Kasumi-1 (cell line): ENCODE results near the gene OTUD3.
"Not testable (repeated sequence)": the region's sequence is repeated elsewhere in the genome, so short reads cannot be mapped to it uniquely, and the experiment has no call there.

Source experiments
- DNase-seq, 2 experiments: peaks; one replicate each; lab custom pipeline; 2025; lab: John Stamatoyannopoulos, UW

OTUD3 gene

GRCh38 chr1:19920132-19920710, 38.0 kb downstream of the OTUD3 start:
- no peak for DNase-seq

- no peak for DNase-seq
Observed at GRCh38 chr1:19921310-19921709, 39.1 kb downstream of the OTUD3 start.

DNA sequence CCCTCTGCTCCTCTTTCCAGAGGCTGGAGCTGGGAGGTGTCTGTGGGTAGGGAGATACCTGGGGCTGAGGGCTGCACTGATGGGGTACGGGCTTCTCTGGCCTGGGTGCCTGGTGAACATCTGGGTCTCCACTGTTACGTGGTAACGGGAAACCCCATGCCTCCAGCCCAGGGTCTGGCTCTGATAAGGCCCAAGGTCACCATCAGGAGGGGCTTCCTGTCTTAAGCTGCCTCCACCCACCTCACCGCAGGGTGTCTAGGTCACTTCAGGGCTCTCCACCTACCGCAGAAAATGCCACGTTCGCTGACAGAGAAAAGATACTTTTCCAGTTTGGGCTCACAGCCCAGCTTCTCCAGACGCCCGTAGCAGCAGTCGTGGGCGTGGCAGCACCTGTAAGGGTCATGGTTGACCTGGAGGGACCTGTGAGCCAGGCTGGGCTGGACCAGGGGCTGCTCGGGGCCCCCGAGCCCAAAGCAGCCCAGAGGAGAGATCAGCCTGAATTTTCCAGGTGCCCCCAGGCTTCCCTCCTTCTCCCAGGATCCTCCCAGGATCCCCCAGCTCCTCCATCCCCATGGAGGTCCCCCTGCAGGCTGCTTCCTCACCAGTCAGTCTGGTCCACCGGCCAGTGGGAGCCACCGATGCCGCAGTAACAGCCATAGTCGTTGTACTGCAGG, 40.0 kb downstream of the OTUD3 start:
- no peak for DNase-seq

DNA sequence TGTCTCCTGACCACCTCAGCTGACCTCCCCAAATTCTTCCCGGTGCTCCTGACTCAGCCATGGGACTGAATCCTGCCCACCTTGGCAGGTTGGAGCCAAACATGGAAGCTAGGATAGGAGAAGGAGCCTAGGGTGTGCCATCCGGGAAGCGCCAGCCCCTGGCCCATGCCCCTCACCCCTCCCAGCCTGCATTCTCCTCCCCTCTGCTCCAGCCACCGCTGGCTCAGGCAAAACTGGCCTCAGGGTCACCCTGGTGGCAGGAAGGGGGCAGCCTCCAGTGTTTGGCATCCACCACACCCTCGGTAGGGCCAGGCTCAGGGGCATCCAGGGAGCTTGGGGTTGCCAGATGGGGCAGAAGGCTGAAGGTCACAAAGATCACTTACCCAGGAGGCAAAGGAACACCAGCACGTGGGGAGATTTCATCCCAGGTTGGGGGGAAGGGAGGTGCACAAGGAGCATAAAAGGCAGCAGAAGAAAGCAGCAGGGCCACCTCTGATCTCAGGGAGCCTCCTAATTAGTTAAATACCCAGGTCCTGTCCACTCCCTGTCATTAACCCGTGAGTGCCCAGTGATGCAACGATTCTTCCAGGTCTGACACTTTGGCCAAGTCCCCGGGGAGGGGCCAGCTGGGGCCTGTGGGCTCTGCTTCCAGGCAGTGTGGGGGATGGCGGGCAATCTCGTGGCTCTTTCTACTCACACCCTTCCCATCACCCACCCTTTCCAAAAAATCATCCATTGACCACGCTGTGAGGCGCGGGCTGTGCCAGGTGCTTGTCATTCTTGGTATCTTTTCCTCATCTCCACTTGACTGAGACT, 41.1 kb downstream of the OTUD3 start, which contains the start of gene PLA2G2E:
Gene PLA2G2E (minus strand): TSS at position 481 of the 816 bp plus-strand sequence. CDS start 58 bp downstream, at position 423.
- no peak for DNase-seq

DNA sequence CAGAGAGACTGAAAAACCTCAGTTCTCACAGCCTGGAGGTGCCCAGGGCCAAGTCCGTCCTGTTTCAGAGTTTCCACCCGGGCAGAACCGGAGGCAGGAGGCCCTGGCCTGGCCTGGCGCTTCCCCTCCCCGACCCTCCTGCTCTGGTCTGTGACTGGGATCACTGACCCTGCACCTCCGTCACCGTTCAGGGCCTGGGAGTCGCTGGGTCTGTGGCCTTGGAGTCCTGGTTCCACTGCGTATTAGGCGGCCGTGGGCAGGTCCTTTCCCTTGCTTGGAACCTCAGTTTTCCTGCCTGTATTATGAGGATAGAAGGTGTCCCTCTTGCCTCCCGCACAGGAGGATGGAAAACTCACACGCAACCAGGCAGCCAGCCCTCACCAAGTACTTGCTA, 41.8 kb downstream of the OTUD3 start:
- no peak for DNase-seq

DNA sequence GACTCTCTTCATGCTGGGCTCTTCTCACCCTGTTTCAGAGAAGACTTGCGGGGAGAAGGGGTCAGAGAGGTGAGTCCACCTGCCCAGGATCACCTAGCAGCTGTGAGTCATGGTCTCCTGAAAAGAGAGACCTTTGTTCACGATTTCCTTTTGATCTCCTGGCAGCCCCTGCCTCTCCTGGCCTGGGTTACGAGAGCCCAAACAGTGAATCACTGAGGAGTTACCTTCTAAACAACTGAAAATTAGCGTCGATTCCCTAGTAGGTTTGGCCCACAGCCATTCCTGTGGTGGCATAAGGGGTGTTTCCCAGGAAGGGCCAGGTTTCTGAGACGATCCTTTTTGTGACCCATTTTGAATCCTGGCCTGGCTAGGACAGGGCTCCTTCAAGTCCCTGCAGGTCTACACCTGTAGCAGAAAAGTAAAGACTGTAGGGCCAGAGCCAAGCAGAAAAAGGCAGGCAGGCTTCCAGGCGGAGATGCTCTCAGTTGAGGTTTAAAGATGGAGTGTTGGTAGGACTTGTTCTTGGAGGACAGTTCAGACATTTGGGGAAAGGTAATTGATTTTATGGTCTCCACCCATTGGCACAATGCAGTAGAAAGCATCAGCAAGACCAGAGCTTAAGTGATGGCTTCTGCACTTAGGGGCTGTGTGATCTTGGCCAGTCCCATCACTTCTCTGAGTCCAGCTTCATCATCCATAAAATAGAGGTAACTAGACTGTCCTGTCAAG, 43.3 kb downstream of the OTUD3 start:
- DNase-seq = no peak

GRCh38 chr1:19926296-19927129, 44.3 kb downstream of the OTUD3 start:
- DNase-seq = no peak

- DNase-seq = not testable (repeated sequence)
Observed at GRCh38 chr1:19927130-19927421, 44.9 kb downstream of the OTUD3 start.

- no peak for DNase-seq
Observed at GRCh38 chr1:19932866-19933265, 50.7 kb downstream of the OTUD3 start.

DNA sequence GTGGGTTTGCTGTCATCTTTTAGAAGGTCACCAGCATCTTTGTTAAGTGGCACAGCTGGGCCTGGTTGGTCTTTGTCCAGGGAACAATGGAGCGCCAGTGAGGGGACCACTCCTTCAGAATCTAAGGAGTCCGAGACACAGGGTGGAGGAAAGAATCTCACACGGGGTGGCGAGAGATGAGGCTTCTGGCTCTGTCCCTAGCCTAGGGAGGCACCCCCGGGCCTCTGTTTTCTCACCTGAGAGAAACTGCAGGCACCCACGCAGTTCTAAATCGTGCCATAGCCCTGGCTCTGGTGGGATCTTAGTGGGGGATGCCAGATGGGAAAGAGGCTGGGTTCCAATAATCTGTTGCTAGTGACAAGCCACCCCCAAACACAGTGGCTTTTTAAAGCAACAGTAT, 52.1 kb downstream of the OTUD3 start:
- DNase-seq = no peak

- DNase-seq = no peak
Observed at GRCh38 chr1:19936061-19936750, 54.0 kb downstream of the OTUD3 start.

DNA sequence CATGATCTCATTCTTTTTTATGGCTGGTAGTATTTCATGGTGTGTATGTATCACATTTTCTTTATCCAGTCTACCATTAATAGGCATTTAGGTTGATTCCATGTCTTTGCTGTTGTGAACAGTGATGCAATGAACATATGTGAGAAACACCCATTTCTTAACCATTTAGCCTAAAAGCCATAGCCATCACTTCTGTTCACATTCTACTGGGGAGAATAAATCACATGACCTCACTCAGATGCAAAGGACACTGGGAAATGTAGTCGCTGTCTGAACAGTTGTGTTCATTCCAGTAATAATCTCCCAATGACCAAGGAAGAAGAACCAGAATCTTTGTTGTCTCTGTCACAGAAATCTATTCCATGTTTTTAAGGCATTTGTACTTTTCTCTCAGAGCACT, 56.3 kb downstream of the OTUD3 start:
- no peak for DNase-seq

DNA sequence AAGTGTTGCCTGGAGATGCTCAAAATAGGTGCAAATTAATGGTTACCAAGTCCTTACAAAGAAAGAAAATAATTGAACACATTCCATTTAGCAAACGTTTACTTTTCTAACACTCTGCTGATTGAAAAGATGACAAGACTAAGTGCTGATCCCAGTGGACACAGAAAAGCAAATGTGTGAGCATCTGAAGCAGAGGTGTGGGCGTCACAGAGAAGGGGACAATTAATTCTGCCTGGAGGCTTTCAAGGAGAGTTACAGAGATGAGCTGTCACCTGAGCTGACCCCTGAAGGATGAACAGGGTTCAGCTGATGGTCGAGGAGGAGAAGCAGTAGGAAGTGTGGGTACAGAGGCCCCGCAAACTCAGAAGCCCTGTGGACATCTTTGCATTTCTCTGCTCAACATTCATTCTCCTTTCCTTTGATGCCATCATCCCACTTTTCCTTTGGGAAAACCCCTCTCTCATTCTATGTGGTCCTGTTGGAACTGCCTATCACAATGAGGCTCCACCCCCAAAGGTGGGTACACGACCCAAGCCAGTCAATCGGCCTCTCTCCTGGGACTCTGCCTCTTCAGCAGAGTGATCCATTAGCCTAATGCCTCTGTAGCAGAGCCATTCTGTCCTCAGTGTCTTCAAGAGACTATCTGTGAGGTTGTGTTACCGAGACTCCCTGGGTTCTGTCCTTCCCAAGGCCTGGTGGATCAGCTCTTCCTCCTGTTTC, 58.5 kb downstream of the OTUD3 start:
- DNase-seq = no peak

DNA sequence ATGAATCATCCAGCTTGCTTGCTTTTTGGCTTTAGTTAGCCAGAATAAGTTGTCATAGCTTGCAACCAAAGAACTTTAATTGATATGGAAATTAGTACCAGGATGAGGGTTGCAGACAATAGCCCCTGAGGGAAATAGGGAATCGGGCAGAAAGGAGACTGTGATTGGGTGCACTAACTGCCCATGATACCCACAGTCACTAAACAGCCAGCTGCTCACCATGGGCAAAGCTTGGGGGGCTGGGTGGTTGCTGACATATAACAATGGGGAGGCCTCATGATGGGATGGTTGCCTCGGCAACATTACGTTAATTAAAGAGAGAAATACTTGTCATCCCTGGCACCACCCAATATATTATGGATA, 59.0 kb downstream of the OTUD3 start:
- no peak for DNase-seq

DNA sequence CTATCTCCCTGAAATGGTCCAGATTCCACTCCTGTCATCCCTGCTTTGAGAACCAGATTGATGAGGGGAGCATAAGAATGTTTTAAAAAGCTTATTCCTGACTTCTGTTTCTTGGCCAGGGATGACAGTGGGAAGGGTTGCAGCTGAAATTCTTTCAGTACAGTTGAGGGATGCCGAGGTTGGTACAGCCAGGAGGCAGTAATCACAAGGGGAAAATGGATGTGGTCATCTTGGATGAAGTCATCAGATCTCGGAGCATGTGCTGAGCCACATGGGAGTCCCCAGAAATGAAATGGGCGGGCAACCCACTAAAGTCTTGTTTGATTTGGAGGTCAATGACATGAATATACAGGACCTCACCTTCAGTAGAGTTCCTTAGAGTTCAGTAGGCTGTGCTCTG, 59.9 kb downstream of the OTUD3 start:
- DNase-seq = no peak

DNA sequence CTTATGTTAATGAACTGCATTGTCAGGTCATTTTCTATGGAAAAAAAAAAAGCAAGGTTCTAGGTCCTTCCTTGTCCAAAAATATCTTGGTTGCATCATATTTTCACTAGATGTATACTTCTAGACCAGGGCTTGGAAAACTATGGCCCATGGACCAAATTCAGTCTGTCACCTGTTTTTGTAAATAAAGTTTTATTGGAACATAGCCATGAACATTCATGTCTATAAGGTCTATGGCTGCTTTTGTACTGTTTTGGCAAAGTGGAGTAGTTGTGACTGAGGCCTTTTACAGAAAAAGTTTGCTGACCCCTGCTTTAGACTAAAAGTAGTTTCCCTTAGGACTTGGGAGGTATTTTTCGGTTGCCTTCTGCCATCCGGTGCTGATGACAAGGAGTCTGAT, 60.5 kb downstream of the OTUD3 start:
- no peak for DNase-seq

- no peak for DNase-seq
Observed at GRCh38 chr1:19945914-19946313, 63.7 kb downstream of the OTUD3 start.

- DNase-seq = no peak
Observed at GRCh38 chr1:19946331-19946751, 64.1 kb downstream of the OTUD3 start.

DNA sequence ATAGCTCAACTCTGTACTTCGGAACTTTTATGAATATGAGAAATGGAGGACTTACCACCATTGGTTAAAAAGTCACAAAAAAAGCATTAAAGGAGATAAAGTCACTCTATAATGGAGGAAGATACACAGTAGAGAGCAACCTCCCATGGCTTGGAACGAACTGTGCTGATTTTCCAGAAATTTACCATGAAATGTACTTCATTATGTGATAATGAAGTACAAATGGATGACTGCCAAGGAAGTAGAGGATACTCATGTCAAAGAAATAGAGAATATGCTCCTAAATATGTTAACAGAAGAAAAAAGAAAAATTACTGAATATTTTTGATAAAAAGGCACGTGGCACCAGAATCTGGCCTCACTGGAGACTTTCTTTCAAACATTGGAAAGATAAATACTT, 64.8 kb downstream of the OTUD3 start:
- no peak for DNase-seq

DNA sequence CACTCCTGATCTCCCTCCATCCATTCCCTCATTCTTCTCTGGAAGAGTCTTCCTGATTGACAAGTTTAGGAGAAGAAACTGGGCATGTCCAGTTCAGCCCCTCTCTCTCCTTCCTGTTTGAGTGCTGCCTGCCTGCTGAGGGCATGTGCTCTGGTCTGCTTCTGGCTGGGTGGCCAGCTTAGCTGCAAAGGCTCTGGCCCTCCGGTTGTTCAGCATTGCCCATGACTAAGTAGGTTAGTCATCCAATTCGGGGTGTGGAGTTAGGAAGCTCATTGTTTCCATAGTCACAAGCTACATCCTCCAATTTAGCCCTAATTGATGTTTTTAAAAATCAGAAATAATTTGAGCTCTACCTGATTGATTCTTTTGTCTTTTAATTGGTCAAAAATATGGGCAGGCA, 66.8 kb downstream of the OTUD3 start:
- DNase-seq = no peak

- DNase-seq = no peak
Observed at GRCh38 chr1:19954059-19954458, 71.9 kb downstream of the OTUD3 start.
